Measurements from ENCODE around the gene PIANP. TPM values are rescaled to one million over a fixed set of nuclear protein-coding genes. Genes with fewer than 3 reads are reported as not detected.
"Not testable (repeated sequence)": the region's sequence is repeated elsewhere in the genome, so short reads cannot be mapped to it uniquely, and the experiment has no call there.

The PIANP gene
- total RNA-seq, 1 donor from 2014 or later: 3.6 TPM

GRCh38 chr12:6708960-6709394 is 8.4 kb upstream of the PIANP start:
- no peaks in the 10 kb centered on the region for H3K36me3 Mint-ChIP-seq (ENCODE audit: low read depth, unreplicated experiment)

GRCh38 chr12:6708351-6708750 is 7.7 kb upstream of the PIANP start:
- H3K27ac Mint-ChIP-seq (ENCODE audit: unreplicated experiment); H3K4me3 ChIP-seq (ENCODE audit: insufficient read depth, low read depth, low read length); H3K9me3 Mint-ChIP-seq (ENCODE audit: unreplicated experiment); H3K4me1 Mint-ChIP-seq (ENCODE audit: low read depth, unreplicated experiment); H2AFZ ChIP-seq (ENCODE audit: low read depth, low read length); H4K20me1 ChIP-seq (ENCODE audit: insufficient read depth, low read length); H3K36me3 Mint-ChIP-seq (ENCODE audit: low read depth, unreplicated experiment); H3K9ac ChIP-seq (ENCODE audit: low read length); H3K4me2 ChIP-seq (ENCODE audit: low read length); FAIRE-seq; H3K9me3 ChIP-seq (ENCODE audit: insufficient read depth, low read depth, low read length); H3K27me3 ChIP-seq (ENCODE audit: insufficient read depth, low read length); H3K36me3 ChIP-seq (ENCODE audit: insufficient read depth, low read length); H3K4me3 Mint-ChIP-seq (ENCODE audit: unreplicated experiment); DNase-seq (ENCODE audit: low read depth); H3K27ac ChIP-seq (ENCODE audit: low read depth, low read length); H3K79me2 ChIP-seq (ENCODE audit: insufficient read depth, low read length); H3K4me1 ChIP-seq (ENCODE audit: insufficient read depth, low read length): not testable (repeated sequence)
- peaks cover 13% of the 10 kb centered on the region for H3K27me3 Mint-ChIP-seq (ENCODE audit: low read depth, unreplicated experiment)

More at GRCh38 chr12:6708960-6709394, 8.4 kb upstream of the PIANP start:
- no peak overlapping the region for H3K9ac ChIP-seq (ENCODE audit: low read length)
- Mint-ChIP-seq H3K27ac (ENCODE audit: unreplicated experiment) (no peak overlapping the region), H3K9me3 (ENCODE audit: unreplicated experiment) (peaks cover 5% of the 10 kb centered on the region), H3K27me3 (ENCODE audit: low read depth, unreplicated experiment) (peaks cover 7% of the 10 kb centered on the region), H3K4me3 (ENCODE audit: unreplicated experiment) (peak overlapping the region; percentile 54), H3K4me1 (ENCODE audit: low read depth, unreplicated experiment) (no peaks in the 10 kb centered on the region)
- no peaks in the 10 kb centered on the region for H3K9me3 ChIP-seq (ENCODE audit: insufficient read depth, low read depth, low read length)
- TF ChIP-seq CTCF (IDR thresholded peaks at IDR 0.05; ENCODE audit: insufficient read depth, low read depth, low read length): no peak
- no peak for TF ChIP-seq EZH2 (IDR thresholded peaks at IDR 0.05; ENCODE audit: insufficient read depth, low read length)
- no peak for FAIRE-seq
- H3K4me2 ChIP-seq (ENCODE audit: low read length): no peak overlapping the region
- no peaks in the 10 kb centered on the region for H4K20me1 ChIP-seq (ENCODE audit: insufficient read depth, low read length)
- H3K36me3 ChIP-seq (ENCODE audit: insufficient read depth, low read length): no peaks in the 10 kb centered on the region
- no peaks in the 10 kb centered on the region for H3K79me2 ChIP-seq (ENCODE audit: insufficient read depth, low read length)
- H3K4me1 ChIP-seq (ENCODE audit: insufficient read depth, low read length): no peaks in the 10 kb centered on the region
- DNase-seq (ENCODE audit: low read depth): no peak
- no peak overlapping the region for H3K4me3 ChIP-seq (ENCODE audit: insufficient read depth, low read depth, low read length)
- no peak overlapping the region for H2AFZ ChIP-seq (ENCODE audit: low read depth, low read length)
- H3K27ac ChIP-seq (ENCODE audit: low read depth, low read length): no peak overlapping the region
- H3K27me3 ChIP-seq (ENCODE audit: insufficient read depth, low read length): peaks cover 2% of the 10 kb centered on the region

GRCh38 chr12:6703631-6704030 is 3.0 kb upstream of the PIANP start:
- H3K9me3 Mint-ChIP-seq (ENCODE audit: unreplicated experiment): peaks cover under 1% of the 10 kb centered on the region
- Histone ChIP-seq H3K4me2 (ENCODE audit: low read length) (no peak overlapping the region), H3K9ac (ENCODE audit: low read length) (no peak overlapping the region), H2AFZ (ENCODE audit: low read depth, low read length) (no peak overlapping the region), H3K79me2 (ENCODE audit: insufficient read depth, low read length) (no peaks in the 10 kb centered on the region), H3K27me3 (ENCODE audit: insufficient read depth, low read length) (peaks cover 27% of the 10 kb centered on the region), H3K27ac (ENCODE audit: low read depth, low read length) (no peak overlapping the region), H4K20me1 (ENCODE audit: insufficient read depth, low read length) (no peaks in the 10 kb centered on the region), H3K4me1 (ENCODE audit: insufficient read depth, low read length) (peaks cover 5% of the 10 kb centered on the region), H3K4me3 (ENCODE audit: insufficient read depth, low read depth, low read length) (no peak overlapping the region), H3K36me3 (ENCODE audit: insufficient read depth, low read length) (no peaks in the 10 kb centered on the region), H3K9me3 (ENCODE audit: insufficient read depth, low read depth, low read length) (no peaks in the 10 kb centered on the region)
- no peak overlapping the region for H3K4me3 Mint-ChIP-seq (ENCODE audit: unreplicated experiment)
- H3K27ac Mint-ChIP-seq (ENCODE audit: unreplicated experiment): no peak overlapping the region
- TF ChIP-seq CTCF (IDR thresholded peaks at IDR 0.05; ENCODE audit: insufficient read depth, low read depth, low read length): no peak
- no peak for TF ChIP-seq EZH2 (IDR thresholded peaks at IDR 0.05; ENCODE audit: insufficient read depth, low read length)
- H3K27me3 Mint-ChIP-seq (ENCODE audit: low read depth, unreplicated experiment): peaks cover 34% of the 10 kb centered on the region
- FAIRE-seq (no peak), DNase-seq (ENCODE audit: low read depth) (no peak)
- H3K4me1 Mint-ChIP-seq (ENCODE audit: low read depth, unreplicated experiment): peaks cover 3% of the 10 kb centered on the region
- H3K36me3 Mint-ChIP-seq (ENCODE audit: low read depth, unreplicated experiment): no peaks in the 10 kb centered on the region
